Parathyroid adenoma (tissue), 2 donors: ENCODE data around the gene BBS7.

Experiments
- H2AFZ ChIP-seq: fragments of 300-600 bp; sonication (generic); one replicate; pipeline ENCODE4 v1.7.0; 2017; ENCODE audit warnings: antibody characterized with exemption, mild to moderate bottlenecking
- H3K27ac ChIP-seq: fragments of 300-600 bp; sonication (generic); one replicate; pipeline ENCODE4 v1.7.0; 2017
- H3K27me3 ChIP-seq: fragments of 300-600 bp; sonication (generic); one replicate; pipeline ENCODE4 v1.7.0; 2017; ENCODE audit warnings: low read length; ENCODE audit not compliant: control insufficient read depth, insufficient read depth
- H3K36me3 ChIP-seq: fragments of 300-600 bp; sonication (generic); one replicate; pipeline ENCODE4 v1.7.0; 2017; ENCODE audit warnings: low read length; ENCODE audit not compliant: control insufficient read depth, insufficient read depth
- H3K4me1 ChIP-seq: fragments of 300-600 bp; sonication (generic); one replicate; pipeline ENCODE4 v1.7.0; 2017; ENCODE audit warnings: control low read depth
- H3K4me2 ChIP-seq: fragments of 300-600 bp; sonication (generic); one replicate; pipeline ENCODE4 v1.7.0; 2017; ENCODE audit warnings: low read length
- H3K4me3 ChIP-seq: fragments of 300-600 bp; sonication (generic); one replicate; pipeline ENCODE4 v1.7.0; 2017; ENCODE audit warnings: low read depth, low read length
- H3K79me2 ChIP-seq: fragments of 300-600 bp; sonication (generic); one replicate; pipeline ENCODE4 v1.7.0; 2017; ENCODE audit warnings: control low read depth
- H3K9ac ChIP-seq: fragments of 300-600 bp; sonication (generic); one replicate; pipeline ENCODE4 v1.7.0; 2017; ENCODE audit warnings: mild to moderate bottlenecking
- H3K9me3 ChIP-seq: fragments of 300-600 bp; sonication (generic); one replicate; pipeline ENCODE4 v1.7.0; 2017; ENCODE audit warnings: low read length; ENCODE audit not compliant: control insufficient read depth
- TF ChIP-seq, protein P1 (sequence below): fragments of 300-600 bp; sonication (generic); IDR thresholded peaks from one replicate; pipeline ENCODE4 v1.7.0; 2017; ENCODE audit warnings: antibody characterized with exemption, mild to moderate bottlenecking
- donor health status: primary hyperparathyroidism.

The BBS7 gene

DNA sequence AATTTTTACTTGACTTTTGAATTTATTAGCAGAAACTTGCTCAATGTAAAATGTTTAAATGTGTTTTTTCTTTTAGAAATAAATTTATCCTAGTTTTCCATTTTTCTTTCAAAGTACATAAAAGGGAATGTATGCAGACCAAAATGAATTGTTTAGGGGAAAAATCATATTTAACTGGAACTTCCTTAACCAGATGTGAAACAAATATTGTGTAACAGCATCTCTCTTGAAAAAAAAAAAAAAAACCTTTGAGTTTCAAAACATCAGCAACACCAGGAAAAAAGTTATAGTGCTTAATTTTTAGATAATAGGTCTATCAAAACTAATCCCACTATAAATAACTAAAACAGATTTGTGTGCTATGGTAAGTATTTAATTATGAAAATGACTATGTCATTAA is 32.1 kb downstream of the BBS7 start:
- no peaks in the 10 kb centered on the region for H3K79me2 ChIP-seq
- no peak overlapping the region for H3K9ac ChIP-seq
- TF ChIP-seq, protein P1, sequence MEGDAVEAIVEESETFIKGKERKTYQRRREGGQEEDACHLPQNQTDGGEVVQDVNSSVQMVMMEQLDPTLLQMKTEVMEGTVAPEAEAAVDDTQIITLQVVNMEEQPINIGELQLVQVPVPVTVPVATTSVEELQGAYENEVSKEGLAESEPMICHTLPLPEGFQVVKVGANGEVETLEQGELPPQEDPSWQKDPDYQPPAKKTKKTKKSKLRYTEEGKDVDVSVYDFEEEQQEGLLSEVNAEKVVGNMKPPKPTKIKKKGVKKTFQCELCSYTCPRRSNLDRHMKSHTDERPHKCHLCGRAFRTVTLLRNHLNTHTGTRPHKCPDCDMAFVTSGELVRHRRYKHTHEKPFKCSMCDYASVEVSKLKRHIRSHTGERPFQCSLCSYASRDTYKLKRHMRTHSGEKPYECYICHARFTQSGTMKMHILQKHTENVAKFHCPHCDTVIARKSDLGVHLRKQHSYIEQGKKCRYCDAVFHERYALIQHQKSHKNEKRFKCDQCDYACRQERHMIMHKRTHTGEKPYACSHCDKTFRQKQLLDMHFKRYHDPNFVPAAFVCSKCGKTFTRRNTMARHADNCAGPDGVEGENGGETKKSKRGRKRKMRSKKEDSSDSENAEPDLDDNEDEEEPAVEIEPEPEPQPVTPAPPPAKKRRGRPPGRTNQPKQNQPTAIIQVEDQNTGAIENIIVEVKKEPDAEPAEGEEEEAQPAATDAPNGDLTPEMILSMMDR: no peak
- no peaks in the 10 kb centered on the region for H3K4me1 ChIP-seq
- H3K4me3 ChIP-seq: no peak overlapping the region
- no peak overlapping the region for H3K27ac ChIP-seq
- H3K4me2 ChIP-seq: no peak overlapping the region
- no peaks in the 10 kb centered on the region for H3K27me3 ChIP-seq
- no peaks in the 10 kb centered on the region for H3K9me3 ChIP-seq
- H2AFZ ChIP-seq: no peak overlapping the region
- H3K36me3 ChIP-seq: no peaks in the 10 kb centered on the region

DNA sequence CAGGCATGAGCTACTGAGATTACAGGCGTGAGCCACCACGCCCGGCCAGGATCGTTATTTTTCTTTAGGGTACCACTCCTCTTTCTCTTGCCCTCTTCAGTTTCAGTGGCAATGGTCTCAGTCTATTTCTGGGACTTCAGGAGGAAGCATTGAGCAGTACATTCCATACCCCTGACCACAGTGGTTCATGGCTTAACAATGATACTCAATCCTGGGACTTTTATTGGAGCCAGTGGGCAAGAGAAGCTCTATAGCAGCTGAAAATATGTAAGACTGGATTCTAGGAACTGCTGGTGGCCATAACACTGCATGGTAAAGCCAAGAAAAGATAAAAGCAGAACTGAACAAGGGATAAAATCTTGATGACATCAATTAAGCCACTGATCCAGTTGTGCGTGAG is 40.8 kb downstream of the BBS7 start:
- TF ChIP-seq, protein P1: no peak
- Histone ChIP-seq H3K4me1 (no peaks in the 10 kb centered on the region), H3K36me3 (no peaks in the 10 kb centered on the region), H3K27ac (no peak overlapping the region), H3K9me3 (no peaks in the 10 kb centered on the region), H3K27me3 (no peaks in the 10 kb centered on the region), H3K4me2 (no peak overlapping the region), H3K79me2 (no peaks in the 10 kb centered on the region), H3K9ac (no peak overlapping the region), H3K4me3 (no peak overlapping the region), H2AFZ (no peak overlapping the region)

DNA sequence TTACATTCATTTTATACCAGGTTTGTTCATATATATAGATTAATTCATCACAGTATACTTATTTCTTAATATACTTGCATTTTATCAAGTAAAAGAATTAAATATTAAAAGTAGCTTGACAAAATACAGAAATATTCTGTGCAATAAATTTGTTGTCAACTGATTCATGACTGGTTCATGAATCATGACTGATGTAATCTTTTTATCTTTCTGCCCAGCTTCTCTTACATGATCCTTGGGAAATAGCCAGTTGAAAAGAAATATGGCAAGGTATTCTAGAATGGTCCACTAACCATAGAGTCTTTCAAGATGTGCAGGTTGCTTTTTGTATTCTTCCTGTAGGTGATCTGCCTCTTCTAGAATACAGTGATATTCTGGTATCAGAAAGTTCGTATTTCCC is 42.4 kb downstream of the BBS7 start:
- H3K79me2 ChIP-seq: no peaks in the 10 kb centered on the region
- no peak overlapping the region for H3K27ac ChIP-seq
- TF ChIP-seq, protein P1: no peak
- no peak overlapping the region for H3K4me2 ChIP-seq
- H3K4me3 ChIP-seq: no peak overlapping the region
- H3K36me3 ChIP-seq: no peaks in the 10 kb centered on the region
- peaks cover 2% of the 10 kb centered on the region for H3K4me1 ChIP-seq
- H2AFZ ChIP-seq: no peak overlapping the region
- H3K9ac ChIP-seq: no peak overlapping the region
- no peaks in the 10 kb centered on the region for H3K9me3 ChIP-seq
- no peaks in the 10 kb centered on the region for H3K27me3 ChIP-seq

DNA sequence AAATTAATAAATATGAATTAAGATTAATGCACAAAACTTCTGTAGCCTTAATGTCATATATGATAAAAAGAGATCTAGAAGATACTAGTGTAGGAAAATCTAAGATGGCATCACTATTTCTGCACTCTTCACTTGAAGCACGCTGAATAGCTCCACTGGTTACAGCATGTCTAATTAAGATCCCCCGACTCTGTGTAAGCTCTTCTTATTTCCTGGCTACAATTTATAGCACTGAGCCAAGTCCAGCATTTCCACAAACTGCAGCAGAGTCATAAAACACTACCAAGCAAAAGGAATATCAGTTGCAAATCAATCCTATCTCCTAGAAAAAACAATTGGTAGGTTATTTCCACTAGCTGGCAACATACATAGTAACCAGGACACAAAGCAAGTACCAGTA is 45.3 kb downstream of the BBS7 start:
- TF ChIP-seq, protein P1: no peak
- Histone ChIP-seq H3K27ac (no peak overlapping the region), H3K4me2 (no peak overlapping the region), H3K4me1 (peaks cover 2% of the 10 kb centered on the region), H3K36me3 (no peaks in the 10 kb centered on the region), H3K9ac (no peak overlapping the region), H3K79me2 (no peaks in the 10 kb centered on the region), H2AFZ (no peak overlapping the region), H3K9me3 (no peaks in the 10 kb centered on the region), H3K4me3 (no peak overlapping the region), H3K27me3 (no peaks in the 10 kb centered on the region)

DNA sequence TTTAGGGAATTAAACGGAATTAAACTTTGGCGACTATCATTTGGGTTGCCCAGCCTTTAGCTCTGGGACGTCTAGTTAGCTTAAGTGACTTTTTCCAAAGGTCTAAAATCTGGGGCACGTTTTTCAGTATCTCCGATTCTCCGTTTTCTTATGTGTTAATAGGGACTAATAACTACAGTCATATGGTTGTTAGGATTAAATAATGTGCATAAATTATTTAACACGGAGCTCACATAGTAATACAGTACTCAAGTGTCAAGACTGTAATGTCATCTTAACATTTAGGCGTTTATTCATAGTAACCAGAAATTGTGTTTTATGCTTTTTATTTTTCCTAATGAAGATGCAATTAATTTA is 46.1 kb downstream of the BBS7 start:
- peak overlapping the region; percentile 57 for H2AFZ ChIP-seq
- H3K27ac ChIP-seq: peak overlapping the region; percentile 13
- no peaks in the 10 kb centered on the region for H3K79me2 ChIP-seq
- TF ChIP-seq, protein P1: no peak
- H3K4me3 ChIP-seq: peak overlapping the region; percentile 74
- peak overlapping the region; percentile 82 for H3K4me2 ChIP-seq
- H3K9ac ChIP-seq: no peak overlapping the region
- no peaks in the 10 kb centered on the region for H3K36me3 ChIP-seq
- H3K4me1 ChIP-seq: peaks cover 2% of the 10 kb centered on the region
- H3K9me3 ChIP-seq: no peaks in the 10 kb centered on the region
- no peaks in the 10 kb centered on the region for H3K27me3 ChIP-seq
